RWPE2 (cell line): ENCODE data around the gene MINPP1.

Source experiments
- ATAC-seq: fragments of 200-7000 bp; cut with Tn5 transposase; 3 replicates; pipeline ENCODE4 v1.9.1; 2021; ENCODE audit warnings: low read depth
- DNase-seq: peaks from one replicate; pipeline ENCODE4 v3.0.0-alpha.2; 2020; ENCODE audit warnings: low spot score
- H3K27ac ChIP-seq: fragments of 450-650 bp; 2 replicates; pipeline ENCODE4 v1.5.1; 2017; ENCODE audit warnings: mild to moderate bottlenecking; ENCODE audit not compliant: poor library complexity, severe bottlenecking
- H3K27me3 ChIP-seq: fragments of 250-450 bp; sonication (Bioruptor Pico); 2 replicates; pipeline ENCODE4 v1.5.1; 2021; ENCODE audit warnings: mild to moderate bottlenecking, moderate library complexity; ENCODE audit not compliant: insufficient read depth, poor library complexity, severe bottlenecking
- H3K36me3 ChIP-seq: fragments of 250-450 bp; sonication (Bioruptor Pico); 2 replicates; pipeline ENCODE4 v1.5.1; 2020; ENCODE audit warnings: low read depth, mild to moderate bottlenecking, moderate library complexity
- H3K4me1 ChIP-seq: fragments of 250-450 bp; sonication (Bioruptor Pico); 2 replicates; pipeline ENCODE4 v1.5.1; 2021; ENCODE audit warnings: mild to moderate bottlenecking, moderate library complexity; ENCODE audit not compliant: insufficient read depth, poor library complexity, severe bottlenecking
- H3K4me3 ChIP-seq: fragments of 250-450 bp; sonication (Bioruptor Pico); 2 replicates; pipeline ENCODE4 v1.5.1; 2021; ENCODE audit warnings: mild to moderate bottlenecking, moderate library complexity; ENCODE audit not compliant: severe bottlenecking
- H3K9me3 ChIP-seq: fragments of 250-450 bp; sonication (Bioruptor Pico); 2 replicates; pipeline ENCODE4 v1.5.1; 2021; ENCODE audit warnings: mild to moderate bottlenecking, moderate library complexity; ENCODE audit not compliant: severe bottlenecking
- CTCF ChIP-seq: fragments of 450-650 bp; IDR thresholded peaks from one replicate; pipeline ENCODE4 v1.5.1; 2017; ENCODE audit warnings: mild to moderate bottlenecking, moderate library complexity; ENCODE audit not compliant: poor library complexity, severe bottlenecking

The MINPP1 gene

GRCh38 chr10:87560495-87561129 is 55.9 kb downstream of the MINPP1 start:
- TF ChIP-seq CTCF = no peak
- Histone ChIP-seq H3K27ac (no peak overlapping the region), H3K4me3 (no peak overlapping the region), H3K9me3 (peaks cover 3% of the 10 kb centered on the region), H3K27me3 (no peaks in the 10 kb centered on the region), H3K4me1 (peaks cover 2% of the 10 kb centered on the region), H3K36me3 (no peaks in the 10 kb centered on the region)
- DNase-seq (no peak), ATAC-seq (no peak)

GRCh38 chr10:87562750-87563149 is 58.1 kb downstream of the MINPP1 start:
- H3K4me3 ChIP-seq = no peak overlapping the region
- H3K9me3 ChIP-seq = peaks cover 3% of the 10 kb centered on the region
- no peak for DNase-seq
- no peak for TF ChIP-seq CTCF
- no peak overlapping the region for H3K27ac ChIP-seq
- ATAC-seq = no peak
- H3K4me1 ChIP-seq = no peaks in the 10 kb centered on the region
- no peaks in the 10 kb centered on the region for H3K27me3 ChIP-seq
- H3K36me3 ChIP-seq = no peaks in the 10 kb centered on the region

GRCh38 chr10:87565010-87565409 is 60.3 kb downstream of the MINPP1 start:
- Histone ChIP-seq H3K27me3 (peaks cover 3% of the 10 kb centered on the region), H3K4me1 (no peaks in the 10 kb centered on the region), H3K4me3 (no peak overlapping the region), H3K27ac (no peak overlapping the region), H3K9me3 (no peaks in the 10 kb centered on the region), H3K36me3 (no peaks in the 10 kb centered on the region)
- no peak for ATAC-seq
- DNase-seq = no peak
- no peak for TF ChIP-seq CTCF

- ATAC-seq = no peak
Measured at GRCh38 chr10:87575851-87576250, 71.2 kb downstream of the MINPP1 start.

More at GRCh38 chr10:87575851-87576250, 71.2 kb downstream of the MINPP1 start:
- no peak for TF ChIP-seq CTCF
- H3K36me3 ChIP-seq = no peaks in the 10 kb centered on the region
- H3K27me3 ChIP-seq = no peaks in the 10 kb centered on the region
- H3K9me3 ChIP-seq = no peaks in the 10 kb centered on the region
- no peak for DNase-seq
- no peak overlapping the region for H3K4me3 ChIP-seq
- no peaks in the 10 kb centered on the region for H3K4me1 ChIP-seq
- H3K27ac ChIP-seq = no peak overlapping the region
